ENCODE results near the gene SLC5A9. TPM values are rescaled to one million over a fixed set of nuclear protein-coding genes. Genes with fewer than 3 reads are reported as not detected.

Gene SLC5A9
- total and polyA plus RNA-seq, 2 donors (not counting 1 experiment from before 2014, with no cell fraction given), result 0.07 TPM; not detected in 1

DNA sequence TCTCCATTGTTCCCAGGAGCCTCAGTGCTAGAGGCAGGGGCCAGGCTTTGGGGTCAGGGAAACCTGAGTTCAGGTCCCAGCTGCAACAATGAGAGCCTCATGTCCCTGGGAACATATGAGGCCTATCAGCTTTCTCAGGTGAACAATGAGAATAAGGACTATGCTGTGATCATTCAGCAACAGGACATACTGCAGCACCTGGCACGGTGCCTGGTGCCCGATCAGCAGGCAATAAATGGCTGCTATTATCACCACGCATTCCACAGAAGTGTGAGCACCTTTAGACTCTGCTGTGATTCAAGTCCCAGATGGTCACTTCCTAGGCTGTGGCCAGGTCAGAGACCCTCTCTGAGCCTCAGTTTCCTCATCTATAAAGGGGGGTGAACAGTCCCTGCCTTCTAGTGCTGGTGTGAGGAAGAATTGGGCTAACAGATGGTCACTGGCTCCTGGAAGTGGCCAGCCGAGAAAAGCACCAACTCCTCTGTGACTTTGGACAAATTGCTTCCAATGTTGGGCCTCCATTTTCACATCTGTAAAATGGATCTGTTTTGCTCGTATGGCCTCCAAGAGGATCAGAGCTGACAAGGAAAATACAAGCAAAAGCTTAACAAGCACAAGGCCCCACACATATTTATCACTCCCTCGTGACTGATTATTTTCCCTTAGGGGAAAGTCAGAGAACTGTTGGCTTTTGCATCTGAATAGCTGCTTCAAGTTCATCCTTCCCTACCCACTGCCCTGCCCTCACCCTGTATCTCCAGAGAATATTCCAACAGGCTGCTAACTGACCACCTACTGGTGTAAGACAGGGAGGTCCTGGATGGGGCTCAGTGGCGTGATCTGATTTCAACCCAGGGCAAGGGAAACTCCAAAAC lies 1.1 kb downstream of the SLC5A9 start:
- H3K4me3 Mint-ChIP-seq, result no peak overlapping the region
- DNase-seq (no peak), ATAC-seq (ENCODE audit: low read depth) (no peak)
- no peak overlapping the region for H3K4me3 ChIP-seq (ENCODE audit: control extremely low read depth in 1 of 5, extremely low read depth in 1 of 5, insufficient read depth in 1 of 5, low read depth in 2 of 5, low read length in 4 of 5)
- ChIA-PET CTCF (no interaction called here), POLR2A (no interaction called here)
- H3K9ac ChIP-seq (ENCODE audit: low read length), result no peak overlapping the region
- H3K36me3 ChIP-seq (replicated peaks in 1 of 2; ENCODE audit: control extremely low read depth in 1 of 2, control insufficient read depth in 1 of 2, extremely low read depth in 1 of 2, insufficient read depth in 2 of 2, low read length in 1 of 2), result no peaks in the 10 kb centered on the region
- no peak overlapping the region for H3K27ac Mint-ChIP-seq
- no peaks in the 10 kb centered on the region for H3K9me3 ChIP-seq (ENCODE audit: control extremely low read depth in 1 of 3, control insufficient read depth in 2 of 3, insufficient read depth in 1 of 3, low read length in 2 of 3)
- TF ChIP-seq EZH2 (IDR thresholded peaks at IDR 0.05; ENCODE audit: borderline replicate concordance, insufficient read depth, low read depth, low read length, poor library complexity, severe bottlenecking), result no peak
- TF ChIP-seq, protein P1, sequence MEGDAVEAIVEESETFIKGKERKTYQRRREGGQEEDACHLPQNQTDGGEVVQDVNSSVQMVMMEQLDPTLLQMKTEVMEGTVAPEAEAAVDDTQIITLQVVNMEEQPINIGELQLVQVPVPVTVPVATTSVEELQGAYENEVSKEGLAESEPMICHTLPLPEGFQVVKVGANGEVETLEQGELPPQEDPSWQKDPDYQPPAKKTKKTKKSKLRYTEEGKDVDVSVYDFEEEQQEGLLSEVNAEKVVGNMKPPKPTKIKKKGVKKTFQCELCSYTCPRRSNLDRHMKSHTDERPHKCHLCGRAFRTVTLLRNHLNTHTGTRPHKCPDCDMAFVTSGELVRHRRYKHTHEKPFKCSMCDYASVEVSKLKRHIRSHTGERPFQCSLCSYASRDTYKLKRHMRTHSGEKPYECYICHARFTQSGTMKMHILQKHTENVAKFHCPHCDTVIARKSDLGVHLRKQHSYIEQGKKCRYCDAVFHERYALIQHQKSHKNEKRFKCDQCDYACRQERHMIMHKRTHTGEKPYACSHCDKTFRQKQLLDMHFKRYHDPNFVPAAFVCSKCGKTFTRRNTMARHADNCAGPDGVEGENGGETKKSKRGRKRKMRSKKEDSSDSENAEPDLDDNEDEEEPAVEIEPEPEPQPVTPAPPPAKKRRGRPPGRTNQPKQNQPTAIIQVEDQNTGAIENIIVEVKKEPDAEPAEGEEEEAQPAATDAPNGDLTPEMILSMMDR (IDR thresholded peaks at IDR 0.05), result no peak
- no peaks in the 10 kb centered on the region for H3K27me3 ChIP-seq (replicated peaks in 1 of 4; ENCODE audit: control extremely low read depth in 1 of 4, control insufficient read depth in 3 of 4, insufficient read depth in 4 of 4, low read length in 3 of 4)
- H3K27me3 Mint-ChIP-seq, result no peaks in the 10 kb centered on the region
- WGBS (ENCODE audit: insufficient coverage), result 88% methylated on average over 4 of the region's 7 CpGs
- H3K79me2 ChIP-seq (ENCODE audit: control insufficient read depth, insufficient read depth, low read length), result no peaks in the 10 kb centered on the region
- H3K4me2 ChIP-seq (replicated peaks; ENCODE audit: low read depth, low read length, poor library complexity, severe bottlenecking), result no peak overlapping the region
- H2AFZ ChIP-seq (ENCODE audit: insufficient read depth, low read depth, low read length, poor library complexity, severe bottlenecking), result no peak overlapping the region
- intact Hi-C loops (cut with micrococcal nuclease), result no loop called here
- no peak overlapping the region for H3K27ac ChIP-seq (ENCODE audit: low read length in 2 of 2)
- no peaks in the 10 kb centered on the region for H4K20me1 ChIP-seq (ENCODE audit: control insufficient read depth, insufficient read depth, low read length, poor library complexity, severe bottlenecking)
- H3K9me3 Mint-ChIP-seq (ENCODE audit: insufficient read depth), result no peaks in the 10 kb centered on the region
- H3K4me1 Mint-ChIP-seq, result peaks cover 4% of the 10 kb centered on the region
- H3K4me1 ChIP-seq (ENCODE audit: control insufficient read depth in 2 of 2, insufficient read depth in 2 of 2, low read length in 2 of 2), result peaks cover 13 to 17% of the 10 kb centered on the region in 2 donors

DNA sequence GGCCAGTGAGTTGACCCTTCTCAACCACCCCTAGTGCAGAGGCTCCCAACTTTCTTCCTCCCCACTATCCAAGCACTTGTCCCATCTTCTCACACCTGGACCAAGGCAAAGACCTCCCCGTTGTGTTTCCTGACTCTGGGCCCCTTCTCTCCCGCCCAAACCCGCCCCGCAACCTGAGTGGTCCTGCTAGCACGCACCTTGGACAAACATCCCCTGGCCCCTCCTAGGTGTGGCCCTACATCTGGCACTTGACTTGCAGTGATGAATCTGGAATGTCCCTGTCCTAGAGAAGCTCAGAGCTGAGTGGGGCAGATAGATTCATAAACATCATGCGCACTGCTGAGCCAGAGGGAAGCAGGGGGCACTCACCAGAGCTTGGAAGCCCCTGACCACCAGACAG lies 2.3 kb downstream of the SLC5A9 start:
- POLR2A ChIA-PET, result no interaction called here

More for the DNA sequence above, 2.3 kb downstream of the SLC5A9 start:
- no peaks in the 10 kb centered on the region for H3K27me3 Mint-ChIP-seq
- Histone ChIP-seq H3K27ac (ENCODE audit: low read length in 2 of 2) (no peak overlapping the region), H3K4me2 (replicated peaks; ENCODE audit: low read depth, low read length, poor library complexity, severe bottlenecking) (no peak overlapping the region), H3K9ac (ENCODE audit: low read length) (no peak overlapping the region), H3K36me3 (replicated peaks in 1 of 2; ENCODE audit: control extremely low read depth in 1 of 2, control insufficient read depth in 1 of 2, extremely low read depth in 1 of 2, insufficient read depth in 2 of 2, low read length in 1 of 2) (no peaks in the 10 kb centered on the region), H3K27me3 (replicated peaks in 1 of 4; ENCODE audit: control extremely low read depth in 1 of 4, control insufficient read depth in 3 of 4, insufficient read depth in 4 of 4, low read length in 3 of 4) (no peaks in the 10 kb centered on the region), H3K79me2 (ENCODE audit: control insufficient read depth, insufficient read depth, low read length) (no peaks in the 10 kb centered on the region), H3K4me3 (ENCODE audit: control extremely low read depth in 1 of 5, extremely low read depth in 1 of 5, insufficient read depth in 1 of 5, low read depth in 2 of 5, low read length in 4 of 5) (no peak overlapping the region), H4K20me1 (ENCODE audit: control insufficient read depth, insufficient read depth, low read length, poor library complexity, severe bottlenecking) (no peaks in the 10 kb centered on the region), H2AFZ (ENCODE audit: insufficient read depth, low read depth, low read length, poor library complexity, severe bottlenecking) (no peak overlapping the region), H3K9me3 (ENCODE audit: control extremely low read depth in 1 of 3, control insufficient read depth in 2 of 3, insufficient read depth in 1 of 3, low read length in 2 of 3) (no peaks in the 10 kb centered on the region), H3K4me1 (ENCODE audit: control insufficient read depth in 2 of 2, insufficient read depth in 2 of 2, low read length in 2 of 2) (peaks cover 17 to 20% of the 10 kb centered on the region in 2 donors)
- no peaks in the 10 kb centered on the region for H3K9me3 Mint-ChIP-seq (ENCODE audit: insufficient read depth)
- CTCF ChIA-PET, result no interaction called here
- DNase-seq (no peak), ATAC-seq (ENCODE audit: low read depth) (no peak)
- H3K27ac Mint-ChIP-seq, result no peak overlapping the region
- TF ChIP-seq, protein P1 (IDR thresholded peaks at IDR 0.05), result no peak
- no peak for TF ChIP-seq EZH2 (IDR thresholded peaks at IDR 0.05; ENCODE audit: borderline replicate concordance, insufficient read depth, low read depth, low read length, poor library complexity, severe bottlenecking)
- intact Hi-C loops (cut with micrococcal nuclease), result no loop called here
- H3K4me3 Mint-ChIP-seq, result no peak overlapping the region
- WGBS (ENCODE audit: insufficient coverage), result 90% methylated on average over 4 of the region's 6 CpGs
- peaks cover 8% of the 10 kb centered on the region for H3K4me1 Mint-ChIP-seq

Data from B cell (primary cell).